GM12878 (cell line): Measurements from ENCODE around the gene TNFRSF1B. TPM values are rescaled to one million over a fixed set of nuclear protein-coding genes. Genes with fewer than 3 reads are reported as not detected.
A peak's percentile ranks its signal among the peaks of the same experiment; 100 is the strongest.
"Not testable (repeated sequence)": the region's sequence is repeated elsewhere in the genome, so short reads cannot be mapped to it uniquely, and the experiment has no call there.

Source experiments
- ATAC-seq: fragments of 200-7000 bp; cut with Tn5 transposase; 3 replicates; pipeline ENCODE4 v1.9.1; 2020; ENCODE audit warnings: mild to moderate bottlenecking, moderate library complexity
- BruUV-seq: library from RNA; stranded (reverse); fragments of 400-500 nt; replicated peaks from 2 replicates; lab custom pipeline; 2021; lab: Mats Ljungman, UMichigan
- CTCF ChIA-PET: fragments of 300-600 bp; sonication (Branson Sonifier 250); formaldehyde crosslinking; extraction: SDS; loops from one replicate; lab custom pipeline; 2021; ENCODE audit warnings: inconsistent platforms; lab: Yijun Ruan, JAX
- POLR2A ChIA-PET: fragments of 350-600 bp; formaldehyde crosslinking; extraction: SDS; loops from one replicate; lab custom pipeline; 2021; ENCODE audit warnings: inconsistent platforms; lab: Charles Lee
- RAD21 ChIA-PET: fragments of 300-600 bp; sonication (Branson Sonifier 250); formaldehyde crosslinking; loops from one replicate; lab custom pipeline; 2023; ENCODE audit warnings: antibody characterized with exemption; ENCODE audit not compliant: unreplicated experiment; lab: Charles Lee
- SMC1A ChIA-PET: fragments of 300-600 bp; sonication (Branson Sonifier 250); formaldehyde crosslinking; loops from one replicate; lab custom pipeline; 2023; ENCODE audit not compliant: unreplicated experiment, uncharacterized antibody; lab: Charles Lee
- DNase-seq: peaks from one replicate; pipeline ENCODE4 v3.0.0-alpha.2; 2011; ENCODE audit warnings: low read depth, low spot score
- FAIRE-seq: peaks from 3 replicates; lab custom pipeline; 2011; peaks lifted over from hg19 to GRCh38; lab: Jason Lieb, UNC
- H2AFZ ChIP-seq: 2 replicates; pipeline ENCODE4 v1.6.0; 2011; ENCODE audit warnings: low read depth, low read length, control low read depth; ENCODE audit not compliant: control insufficient read depth
- H3K27ac ChIP-seq: 2 replicates; pipeline ENCODE4 v1.5.1; 2011; ENCODE audit warnings: control low read depth; ENCODE audit not compliant: control insufficient read depth, insufficient read depth
- H3K27me3 ChIP-seq, 2 experiments: replicated peaks in 1 of 2; 2 replicates each; pipeline versions ENCODE4 v1.6.0 to v1.6.1; 2011; ENCODE audit warnings: low read length in 1 of 2; ENCODE audit not compliant: control insufficient read depth in 2 of 2, insufficient read depth in 2 of 2
- H3K36me3 ChIP-seq, 2 experiments: 2 replicates each; pipeline ENCODE4 v1.5.1; 2011; ENCODE audit warnings: low read length in 1 of 2; ENCODE audit not compliant: control insufficient read depth in 2 of 2, insufficient read depth in 2 of 2
- H3K4me1 ChIP-seq: 2 replicates; pipeline ENCODE4 v1.6.1; 2011; ENCODE audit warnings: mild to moderate bottlenecking, low read length, moderate library complexity, mixed read lengths; ENCODE audit not compliant: control insufficient read depth, insufficient read depth
- H3K4me2 ChIP-seq: 2 replicates; pipeline ENCODE4 v1.6.0; 2011; ENCODE audit warnings: control low read depth; ENCODE audit not compliant: control insufficient read depth, insufficient read depth
- H3K4me3 ChIP-seq: fragments of 200-600 bp; sonication (generic); 2 replicates; pipeline ENCODE4 v1.5.1; 2016
- H3K79me2 ChIP-seq: 2 replicates; pipeline ENCODE4 v1.6.0; 2011; ENCODE audit warnings: low read length; ENCODE audit not compliant: control insufficient read depth, insufficient read depth
- H3K9ac ChIP-seq: 2 replicates; pipeline ENCODE4 v1.8.0; 2011; ENCODE audit warnings: low read length, control low read depth, mixed read lengths; ENCODE audit not compliant: control insufficient read depth, insufficient read depth
- H3K9me3 ChIP-seq: replicated peaks from 3 replicates; pipeline ENCODE4 v1.5.1; 2011; ENCODE audit warnings: mild to moderate bottlenecking, low read length; ENCODE audit not compliant: control insufficient read depth, insufficient read depth
- H4K20me1 ChIP-seq: 2 replicates; pipeline ENCODE4 v1.6.0; 2011; ENCODE audit not compliant: control insufficient read depth, insufficient read depth
- BHLHE40 ChIP-seq, 2 experiments: fragments of 450-650 bp in 1 of 2; IDR thresholded peaks; 2 replicates each; pipeline ENCODE4 v1.6.1; 2011 to 2017; ENCODE audit warnings: low read depth in 2 of 2, borderline replicate concordance in 1 of 2, improper control_type of control experiment in 1 of 2, low read length in 1 of 2, mild to moderate bottlenecking in 1 of 2
- CHD1 ChIP-seq: IDR thresholded peaks from 2 replicates; pipeline ENCODE4 v1.6.1; 2012; ENCODE audit warnings: low read depth, low read length, improper control_type of control experiment
- EGR1 ChIP-seq, 2 experiments: IDR thresholded peaks; 1 replicate in 1 of 2; 2 replicates in 1 of 2; pipeline ENCODE4 v1.6.1; 2011 to 2012; ENCODE audit warnings: low read depth in 2 of 2, low read length in 2 of 2, borderline replicate concordance in 1 of 2, mild to moderate bottlenecking in 1 of 2, moderate library complexity in 1 of 2
- KDM1A ChIP-seq: fragments of 200-600 bp; sonication (generic); IDR thresholded peaks from 2 replicates; pipeline ENCODE4 v1.6.1; 2016; ENCODE audit warnings: borderline replicate concordance
- TCF12 ChIP-seq: IDR thresholded peaks from 2 replicates; pipeline ENCODE4 v1.6.1; 2011; ENCODE audit warnings: low read depth, mild to moderate bottlenecking, low read length
- USF1 ChIP-seq: IDR thresholded peaks from 2 replicates; pipeline ENCODE4 v1.6.1; 2011; ENCODE audit warnings: borderline replicate concordance, low read depth, mild to moderate bottlenecking, moderate library complexity, mixed read lengths, low read length; ENCODE audit not compliant: insufficient read depth; ENCODE audit errors: extremely low read length
- WGBS: methylation state at CpG from one replicate; pipeline ENCODE4 v1.1.6; 2016; ENCODE audit warnings: low lambda C conversion rate; ENCODE audit not compliant: insufficient replicate concordance, insufficient coverage; ENCODE audit errors: missing lambda C conversion rate; 5-methylcytosine and 5-hydroxymethylcytosine counted together
- in situ Hi-C: fragments of 300-500 bp; cut with MboI; formaldehyde crosslinking; loops from 9 replicates; pipeline ENCODE4 v1.14.3; 2018; ENCODE audit warnings: mixed read lengths
- intact Hi-C: fragments of 100-400 bp; cut with micrococcal nuclease; formaldehyde crosslinking; loops from one replicate; pipeline ENCODE4 v1.14.2; 2022; ENCODE audit not compliant: unreplicated experiment
- polyA plus RNA-seq, 11 experiments: library from polyadenylated mRNA; depleted of rRNA in 4 of 11; unstranded in 6 of 11; stranded (reverse) in 5 of 11; fragments of >200 nt; fragmentation: Nextera tagmentation in 4 of 11; fragmentation: Illumina TruSeq in 1 of 11; extraction: Ambion mirVana in 4 of 11; extraction: Trizol in 1 of 11; gene quantifications; 1 replicate in 1 of 11; 2 replicates in 10 of 11; pipeline versions ENCODE4 v1.2.1 to v1.2.3, GENCODE V29; 2011 to 2016; ENCODE audit warnings: inconsistent platforms in 2 of 11, missing spikeins in 2 of 11, low read depth in 1 of 11
- total RNA-seq, 4 experiments: library from RNA; depleted of rRNA in 3 of 4; stranded (reverse); fragments of >200 nt in 3 of 4; fragmentation: Illumina TruSeq in 1 of 4; extraction: Trizol in 1 of 4; gene quantifications; 2 replicates each; pipeline versions ENCODE4 v1.2.1 to v1.2.3, GENCODE V29; 2013 to 2021
- TF ChIP-seq, protein P1 (sequence below): fragments of 450-650 bp; IDR thresholded peaks from 2 replicates; pipeline ENCODE4 v1.6.1; 2017; ENCODE audit warnings: mild to moderate bottlenecking, low read depth, inconsistent platforms; ENCODE audit not compliant: poor library complexity, severe bottlenecking
- TF ChIP-seq, protein P2 (sequence below): IDR thresholded peaks from 2 replicates; pipeline ENCODE4 v1.6.1; 2011; ENCODE audit warnings: mild to moderate bottlenecking, low read depth, low read length, moderate library complexity; ENCODE audit not compliant: insufficient replicate concordance

The TNFRSF1B gene
- total and polyA plus RNA-seq, 10 of the 15 experiments (the other 5 are each of a cell fraction or from before 2014, with no cell fraction given) = 10.1 to 87.2 (median 37.3) TPM

DNA sequence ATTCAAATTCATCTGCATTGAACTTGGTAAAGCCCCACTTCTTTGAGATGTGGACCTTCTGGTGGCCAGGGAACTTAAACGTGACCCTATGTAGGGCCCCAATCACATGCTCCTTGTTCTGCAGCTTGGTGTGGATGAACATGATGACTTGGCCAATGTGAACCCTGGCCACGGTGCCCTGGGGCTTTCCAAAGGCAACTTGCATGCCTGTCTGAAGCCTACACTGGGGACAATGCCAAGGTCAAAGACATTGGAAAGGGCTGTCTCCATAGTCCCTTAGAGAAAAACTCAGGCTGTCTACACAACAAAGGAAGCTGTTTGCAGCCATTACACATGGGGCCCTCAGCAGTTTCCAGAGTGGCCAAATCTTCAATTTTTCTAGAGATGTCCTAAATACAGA is 54.1 kb downstream of the TNFRSF1B start:
- RAD21 ChIA-PET = no interaction called here
- Histone ChIP-seq H4K20me1 (no peaks in the 10 kb centered on the region), H3K4me2 (no peak overlapping the region), H3K4me3 (no peak overlapping the region), H3K36me3 (no peaks in the 10 kb centered on the region), H3K9me3 (peaks cover 6% of the 10 kb centered on the region; the same call in 1 of the 3 replicates), H2AFZ (no peak overlapping the region), H3K4me1 (no peaks in the 10 kb centered on the region), H3K27ac (no peak overlapping the region), H3K27me3 (no peaks in the 10 kb centered on the region), H3K79me2 (no peaks in the 10 kb centered on the region), H3K9ac (no peak overlapping the region)
- DNase-seq (no peak), FAIRE-seq (no peak), ATAC-seq (no peak)
- POLR2A ChIA-PET = no interaction called here
- intact Hi-C loops (no loop called here), in situ Hi-C loops (no loop called here)
- TF ChIP-seq TCF12 (no peak), CHD1 (no peak), KDM1A (no peak), EGR1 (IDR thresholded peaks at IDR 0.05; ENCODE audit: borderline replicate concordance in 1 of 2, low read depth in 2 of 2, low read length in 2 of 2) (no peak), BHLHE40 (IDR thresholded peaks at IDR 0.05; ENCODE audit: borderline replicate concordance in 1 of 2, low read depth in 2 of 2, low read length in 1 of 2) (peak in 1 of 2 experiments; percentile 50; a peak in 1 of 4 replicates), USF1 (no peak)
- TF ChIP-seq, protein P1, sequence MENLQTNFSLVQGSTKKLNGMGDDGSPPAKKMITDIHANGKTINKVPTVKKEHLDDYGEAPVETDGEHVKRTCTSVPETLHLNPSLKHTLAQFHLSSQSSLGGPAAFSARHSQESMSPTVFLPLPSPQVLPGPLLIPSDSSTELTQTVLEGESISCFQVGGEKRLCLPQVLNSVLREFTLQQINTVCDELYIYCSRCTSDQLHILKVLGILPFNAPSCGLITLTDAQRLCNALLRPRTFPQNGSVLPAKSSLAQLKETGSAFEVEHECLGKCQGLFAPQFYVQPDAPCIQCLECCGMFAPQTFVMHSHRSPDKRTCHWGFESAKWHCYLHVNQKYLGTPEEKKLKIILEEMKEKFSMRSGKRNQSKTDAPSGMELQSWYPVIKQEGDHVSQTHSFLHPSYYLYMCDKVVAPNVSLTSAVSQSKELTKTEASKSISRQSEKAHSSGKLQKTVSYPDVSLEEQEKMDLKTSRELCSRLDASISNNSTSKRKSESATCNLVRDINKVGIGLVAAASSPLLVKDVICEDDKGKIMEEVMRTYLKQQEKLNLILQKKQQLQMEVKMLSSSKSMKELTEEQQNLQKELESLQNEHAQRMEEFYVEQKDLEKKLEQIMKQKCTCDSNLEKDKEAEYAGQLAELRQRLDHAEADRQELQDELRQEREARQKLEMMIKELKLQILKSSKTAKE = no peak
- TF ChIP-seq, protein P2, sequence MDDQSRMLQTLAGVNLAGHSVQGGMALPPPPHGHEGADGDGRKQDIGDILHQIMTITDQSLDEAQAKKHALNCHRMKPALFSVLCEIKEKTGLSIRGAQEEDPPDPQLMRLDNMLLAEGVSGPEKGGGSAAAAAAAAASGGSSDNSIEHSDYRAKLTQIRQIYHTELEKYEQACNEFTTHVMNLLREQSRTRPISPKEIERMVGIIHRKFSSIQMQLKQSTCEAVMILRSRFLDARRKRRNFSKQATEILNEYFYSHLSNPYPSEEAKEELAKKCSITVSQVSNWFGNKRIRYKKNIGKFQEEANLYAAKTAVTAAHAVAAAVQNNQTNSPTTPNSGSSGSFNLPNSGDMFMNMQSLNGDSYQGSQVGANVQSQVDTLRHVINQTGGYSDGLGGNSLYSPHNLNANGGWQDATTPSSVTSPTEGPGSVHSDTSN = no peak
- SMC1A ChIA-PET = interaction anchor here (0.8 to 1.8 kb wide), 4 partner anchors 10 to 72 kb away, joined by 3 to 4 read pairs (median 4); no protein-coding TSS in a partner anchor
- BruUV-seq = no TSS peak
- 0% methylated on average over 2 of the region's 2 CpGs for WGBS
- CTCF ChIA-PET = interaction anchor here (1.2 to 4.3 kb wide), 3 partner anchors 8 to 113 kb away, joined by 3 to 17 read pairs (median 4); partner anchors contain the start of gene VPS13D

DNA sequence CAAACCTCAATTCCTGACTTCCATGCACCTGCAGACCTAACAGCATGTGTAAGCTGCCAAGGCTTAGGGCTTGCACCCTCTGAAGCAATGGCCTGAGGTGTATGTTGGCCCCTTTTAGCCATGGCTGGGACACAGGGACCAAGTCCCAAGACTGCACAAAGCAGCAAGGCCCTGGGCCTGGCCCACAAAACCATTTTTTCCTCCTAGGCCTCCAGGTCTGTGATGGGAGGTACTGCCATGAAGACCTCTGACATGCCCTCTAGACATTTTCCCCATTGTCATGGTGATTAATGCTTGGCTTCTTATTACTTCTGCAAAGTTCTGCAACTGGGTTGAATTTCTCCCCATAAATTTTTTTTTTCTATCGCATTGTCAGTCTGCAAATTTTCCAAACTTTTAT is 55.9 kb downstream of the TNFRSF1B start:
- DNase-seq, RAD21 ChIA-PET, in situ Hi-C loops, H4K20me1 ChIP-seq, FAIRE-seq, ATAC-seq, H3K79me2 ChIP-seq, H3K9me3 ChIP-seq, H2AFZ ChIP-seq, H3K4me3 ChIP-seq, H3K4me2 ChIP-seq, H3K27me3 ChIP-seq, SMC1A ChIA-PET, H3K36me3 ChIP-seq, H3K9ac ChIP-seq, BruUV-seq, H3K4me1 ChIP-seq, intact Hi-C loops, H3K27ac ChIP-seq: not testable (repeated sequence)
- WGBS = 100% methylated on average over 1 of the region's 1 CpG
- ChIA-PET CTCF (interaction anchor here (1.4 kb wide), 1 partner anchor 12 kb away, joined by 3 read pairs; no protein-coding TSS in a partner anchor), POLR2A (interaction anchor here (0.7 kb wide), 1 partner anchor 477 kb away, joined by 4 read pairs; no protein-coding TSS in a partner anchor)
